ENCODE data around the gene TRIM66.
A peak's percentile ranks its signal among the peaks of the same experiment; 100 is the strongest.

Gene TRIM66, protein sequence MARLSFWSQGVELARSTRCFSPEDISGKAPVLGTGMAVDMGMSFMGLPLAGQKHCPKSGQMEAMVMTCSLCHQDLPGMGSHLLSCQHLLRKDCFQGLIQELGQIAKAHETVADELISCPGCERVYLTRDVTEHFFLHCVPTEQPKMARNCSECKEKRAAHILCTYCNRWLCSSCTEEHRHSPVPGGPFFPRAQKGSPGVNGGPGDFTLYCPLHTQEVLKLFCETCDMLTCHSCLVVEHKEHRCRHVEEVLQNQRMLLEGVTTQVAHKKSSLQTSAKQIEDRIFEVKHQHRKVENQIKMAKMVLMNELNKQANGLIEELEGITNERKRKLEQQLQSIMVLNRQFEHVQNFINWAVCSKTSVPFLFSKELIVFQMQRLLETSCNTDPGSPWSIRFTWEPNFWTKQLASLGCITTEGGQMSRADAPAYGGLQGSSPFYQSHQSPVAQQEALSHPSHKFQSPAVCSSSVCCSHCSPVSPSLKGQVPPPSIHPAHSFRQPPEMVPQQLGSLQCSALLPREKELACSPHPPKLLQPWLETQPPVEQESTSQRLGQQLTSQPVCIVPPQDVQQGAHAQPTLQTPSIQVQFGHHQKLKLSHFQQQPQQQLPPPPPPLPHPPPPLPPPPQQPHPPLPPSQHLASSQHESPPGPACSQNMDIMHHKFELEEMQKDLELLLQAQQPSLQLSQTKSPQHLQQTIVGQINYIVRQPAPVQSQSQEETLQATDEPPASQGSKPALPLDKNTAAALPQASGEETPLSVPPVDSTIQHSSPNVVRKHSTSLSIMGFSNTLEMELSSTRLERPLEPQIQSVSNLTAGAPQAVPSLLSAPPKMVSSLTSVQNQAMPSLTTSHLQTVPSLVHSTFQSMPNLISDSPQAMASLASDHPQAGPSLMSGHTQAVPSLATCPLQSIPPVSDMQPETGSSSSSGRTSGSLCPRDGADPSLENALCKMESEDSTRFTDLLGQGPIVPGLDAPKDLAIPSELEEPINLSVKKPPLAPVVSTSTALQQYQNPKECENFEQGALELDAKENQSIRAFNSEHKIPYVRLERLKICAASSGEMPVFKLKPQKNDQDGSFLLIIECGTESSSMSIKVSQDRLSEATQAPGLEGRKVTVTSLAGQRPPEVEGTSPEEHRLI (N-terminal part only)

DNA sequence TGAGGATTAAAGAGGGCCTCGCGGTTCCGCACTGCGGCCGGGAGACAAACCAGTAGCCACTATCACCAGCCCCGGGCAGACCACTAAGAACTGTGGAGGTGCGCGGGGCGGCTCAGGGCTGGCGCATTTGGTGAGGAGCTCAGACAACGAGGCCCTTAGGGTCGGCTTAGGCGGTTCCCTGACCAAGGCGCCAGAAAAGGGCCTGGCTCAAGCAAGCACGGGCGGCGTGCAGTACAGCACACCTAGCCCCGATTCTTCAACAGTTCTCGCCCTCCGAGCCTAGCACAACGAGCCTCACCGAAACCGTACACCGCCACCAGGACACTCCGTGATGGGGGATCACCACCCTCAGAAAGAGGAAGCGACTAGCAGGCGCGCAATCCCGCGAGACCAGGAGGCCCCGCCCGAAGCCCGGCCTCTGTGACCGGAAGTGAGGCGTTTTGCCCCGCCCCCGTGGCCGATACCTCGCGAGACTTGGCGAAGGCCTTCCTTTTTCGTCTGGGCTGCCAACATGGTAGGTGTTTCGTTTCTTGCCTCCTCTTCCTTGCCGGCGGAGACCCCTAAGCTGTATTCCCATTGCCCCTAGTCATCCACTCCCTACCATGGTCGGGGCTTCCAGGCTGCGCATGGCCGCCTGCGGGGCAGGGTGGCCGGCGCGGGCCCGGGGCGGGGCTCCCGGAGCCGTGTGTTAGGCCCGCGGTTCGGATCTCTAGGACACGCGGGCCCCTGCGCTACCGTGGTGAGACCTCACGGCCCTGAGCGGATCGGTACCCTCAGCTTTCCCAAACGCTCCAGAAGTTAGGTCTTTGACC lies at the start of gene TRIM66, which contains the start of gene RPL27A:
Gene TRIM66, minus strand, starts transcription at position 363 of the 812 bp plus-strand sequence. CDS start 10,391 bp downstream, outside the sequence.
Gene RPL27A, plus strand, starts transcription at position 490 of the 812 bp plus-strand sequence. Its CDS starts 22 bp downstream, at position 512.
- peak; percentile 99 for DNase-seq

GRCh38 chr11:8731647-8732323 lies 49.3 kb upstream of the TRIM66 start:
- no peak for DNase-seq

GRCh38 chr11:8730697-8731020 lies 48.2 kb upstream of the TRIM66 start:
- DNase-seq: no peak

GRCh38 chr11:8729837-8730696 lies 47.6 kb upstream of the TRIM66 start:
- DNase-seq: no peak

DNA sequence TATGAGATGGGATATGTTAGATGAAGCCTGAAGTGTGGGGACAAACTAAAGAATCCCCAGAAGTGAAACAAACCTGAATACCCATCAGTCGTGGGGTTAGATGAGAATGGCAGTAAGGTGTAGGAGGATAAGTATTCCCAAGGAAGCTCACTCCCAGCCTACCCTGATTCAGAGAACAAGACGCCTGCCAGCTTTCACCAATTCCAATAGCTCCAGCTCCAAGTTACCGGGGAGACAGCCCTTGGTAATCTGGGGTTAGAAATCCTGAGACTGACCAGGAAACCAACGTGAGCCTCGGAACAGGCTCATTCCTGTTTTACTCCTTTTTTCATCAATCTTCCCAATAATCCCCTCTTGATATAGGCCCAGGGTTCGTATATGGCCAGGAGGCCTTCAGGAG lies 46.6 kb upstream of the TRIM66 start:
- DNase-seq: no peak

GRCh38 chr11:8728563-8728962 lies 46.1 kb upstream of the TRIM66 start:
- no peak for DNase-seq

- DNase-seq: no peak
These were observed 43.9 kb upstream of the TRIM66 start for GRCh38 chr11:8726395-8726794.

- DNase-seq: no peak
These were observed 42.2 kb upstream of the TRIM66 start for GRCh38 chr11:8724682-8725081.

GRCh38 chr11:8723711-8724110 lies 41.2 kb upstream of the TRIM66 start:
- no peak for DNase-seq

GRCh38 chr11:8722809-8723208 lies 40.3 kb upstream of the TRIM66 start:
- no peak for DNase-seq

GRCh38 chr11:8721609-8722500 lies 39.4 kb upstream of the TRIM66 start:
- DNase-seq: no peak

DNA sequence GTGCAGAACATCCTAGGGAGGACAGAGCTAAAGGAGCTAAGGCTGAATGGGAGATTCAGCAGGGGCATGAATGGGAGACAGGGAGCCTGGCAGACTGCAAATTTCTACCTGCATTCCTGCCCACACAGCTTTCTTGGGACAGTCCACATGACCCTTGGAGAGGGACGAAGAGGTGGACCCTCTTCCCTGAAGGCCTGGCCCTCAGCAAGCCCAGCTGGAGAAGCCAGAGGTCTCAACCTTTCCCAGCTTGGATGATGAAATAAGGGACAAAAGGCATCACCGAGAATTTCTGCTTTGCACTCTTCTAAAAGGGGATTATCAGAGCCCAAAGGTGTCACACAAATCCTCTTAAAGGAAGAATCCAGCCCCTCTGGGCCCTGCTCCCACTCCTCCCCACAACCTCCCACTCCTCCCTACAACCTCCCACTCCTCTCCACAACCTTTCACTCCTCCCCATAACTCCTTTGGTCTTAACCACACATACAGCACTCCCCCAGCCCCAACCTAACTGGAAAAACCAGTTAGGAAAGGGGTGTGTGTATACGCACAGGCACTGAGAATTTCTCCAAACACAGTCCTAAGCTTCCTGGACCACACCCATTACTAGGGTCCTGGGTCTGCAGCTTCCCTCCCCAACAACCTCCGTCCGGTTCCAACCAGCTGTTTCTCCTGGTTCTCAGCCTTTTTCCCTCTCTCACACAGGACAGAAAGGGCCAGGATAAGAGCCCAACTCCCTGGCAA lies 38.6 kb upstream of the TRIM66 start:
- no peak for DNase-seq

- DNase-seq: no peak
These were observed 37.9 kb upstream of the TRIM66 start for GRCh38 chr11:8720352-8720751.

GRCh38 chr11:8719721-8720120 lies 37.3 kb upstream of the TRIM66 start:
- DNase-seq: no peak

DNA sequence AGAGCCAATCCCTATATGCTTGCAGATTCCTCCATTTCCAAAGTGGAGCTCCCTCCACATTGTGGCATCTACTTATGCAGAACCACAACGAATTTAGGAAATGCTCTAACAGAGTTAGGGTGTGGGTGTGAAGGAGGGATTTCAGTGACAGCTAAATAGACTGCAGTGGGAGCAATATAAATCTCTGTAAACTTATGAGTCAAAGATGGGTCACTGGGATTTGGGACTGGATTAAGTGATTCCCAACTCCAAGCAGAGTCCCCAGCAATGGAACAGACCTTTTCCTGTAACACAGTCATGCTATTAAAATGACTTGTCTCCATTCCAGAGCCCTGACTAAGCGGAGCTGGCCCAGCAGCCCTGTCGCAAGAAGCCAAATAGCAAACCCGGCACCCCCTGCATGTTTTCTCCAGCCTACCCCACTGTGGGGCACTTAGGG lies 36.8 kb upstream of the TRIM66 start:
- DNase-seq: no peak

- DNase-seq: no peak
These were observed 35.6 kb upstream of the TRIM66 start for GRCh38 chr11:8717876-8718753.

- no peak for DNase-seq
These were observed 35.0 kb upstream of the TRIM66 start for GRCh38 chr11:8717544-8717875.

GRCh38 chr11:8715501-8715900 lies 33.0 kb upstream of the TRIM66 start:
- no peak for DNase-seq
